Glutamatergic neuron (in vitro differentiated cells): ENCODE results near the gene CLASP2. TPM values are rescaled to one million over a fixed set of nuclear protein-coding genes. Genes with fewer than 3 reads are reported as not detected.
"Not testable (repeated sequence)": the region's sequence is repeated elsewhere in the genome, so short reads cannot be mapped to it uniquely, and the experiment has no call there.

Experiments
- DNase-seq: peaks from one replicate; pipeline ENCODE4 v3.0.0; 2022
- H3K27ac Mint-ChIP-seq: one replicate; pipeline ENCODE4 v1.8.0; 2020; ENCODE audit warnings: mild to moderate bottlenecking, mixed read lengths, inconsistent platforms; ENCODE audit not compliant: unreplicated experiment
- H3K27me3 Mint-ChIP-seq: one replicate; pipeline ENCODE4 v1.8.0; 2020; ENCODE audit warnings: mild to moderate bottlenecking, moderate library complexity, mixed read lengths, inconsistent platforms; ENCODE audit not compliant: unreplicated experiment
- H3K36me3 Mint-ChIP-seq: one replicate; pipeline ENCODE4 v1.8.0; 2020; ENCODE audit warnings: mild to moderate bottlenecking, mixed read lengths, inconsistent platforms; ENCODE audit not compliant: unreplicated experiment
- H3K4me1 Mint-ChIP-seq: one replicate; pipeline ENCODE4 v1.8.0; 2020; ENCODE audit warnings: mild to moderate bottlenecking, low read depth, mixed read lengths, inconsistent platforms; ENCODE audit not compliant: unreplicated experiment
- H3K4me3 Mint-ChIP-seq: one replicate; pipeline ENCODE4 v1.8.0; 2020; ENCODE audit warnings: mild to moderate bottlenecking, mixed read lengths, inconsistent platforms; ENCODE audit not compliant: unreplicated experiment
- H3K9me3 Mint-ChIP-seq: one replicate; pipeline ENCODE4 v1.8.0; 2020; ENCODE audit warnings: mild to moderate bottlenecking, moderate library complexity, mixed read lengths, inconsistent platforms; ENCODE audit not compliant: unreplicated experiment
- CTCF ChIP-seq: fragments of 200-600 bp; sonication (generic); IDR thresholded peaks from one replicate; pipeline ENCODE4 v1.5.0; 2021; ENCODE audit not compliant: partially characterized antibody, unreplicated experiment
- total RNA-seq: library from RNA; stranded (reverse); fragmentation: NEBNext Ultra II Directional; extraction: Animal tissue kit (Norgen Biotek cat#: 25700); gene quantifications from one replicate; pipeline ENCODE4 v1.2.1, GENCODE V29; 2021; ENCODE audit not compliant: unreplicated experiment

Gene CLASP2
- total RNA-seq, 1 donor from 2014 or later, result 384 TPM

GRCh38 chr3:33474896-33475295 lies 243.2 kb downstream of the CLASP2 start:
- no peak for DNase-seq
- Mint-ChIP-seq H3K27ac (no peak overlapping the region), H3K27me3 (no peaks in the 10 kb centered on the region), H3K4me3 (no peak overlapping the region), H3K9me3 (no peaks in the 10 kb centered on the region), H3K4me1 (no peaks in the 10 kb centered on the region), H3K36me3 (no peaks in the 10 kb centered on the region)
- TF ChIP-seq CTCF, result no peak

- no peak overlapping the region for H3K4me3 Mint-ChIP-seq
- no peaks in the 10 kb centered on the region for H3K36me3 Mint-ChIP-seq
- H3K27ac Mint-ChIP-seq, result no peak overlapping the region
- no peaks in the 10 kb centered on the region for H3K27me3 Mint-ChIP-seq
- DNase-seq, result no peak
- H3K4me1 Mint-ChIP-seq, result no peaks in the 10 kb centered on the region
- no peak for TF ChIP-seq CTCF
- H3K9me3 Mint-ChIP-seq, result no peaks in the 10 kb centered on the region
These were observed 244.2 kb downstream of the CLASP2 start for GRCh38 chr3:33473813-33474212.

GRCh38 chr3:33467786-33468185 lies 250.3 kb downstream of the CLASP2 start:
- no peak overlapping the region for H3K4me3 Mint-ChIP-seq
- DNase-seq, result no peak
- no peak for TF ChIP-seq CTCF
- H3K27ac Mint-ChIP-seq, result no peak overlapping the region
- peaks cover 28% of the 10 kb centered on the region for H3K36me3 Mint-ChIP-seq
- H3K4me1 Mint-ChIP-seq, result no peaks in the 10 kb centered on the region
- peaks cover 4% of the 10 kb centered on the region for H3K27me3 Mint-ChIP-seq
- peaks cover 11% of the 10 kb centered on the region for H3K9me3 Mint-ChIP-seq

GRCh38 chr3:33461097-33461496 lies 257.0 kb downstream of the CLASP2 start:
- no peak for TF ChIP-seq CTCF
- Mint-ChIP-seq H3K4me1 (no peaks in the 10 kb centered on the region), H3K27me3 (peaks cover 4% of the 10 kb centered on the region), H3K36me3 (peaks cover 41% of the 10 kb centered on the region), H3K9me3 (peaks cover 6% of the 10 kb centered on the region), H3K27ac (no peak overlapping the region), H3K4me3 (no peak overlapping the region)
- no peak for DNase-seq

GRCh38 chr3:33459577-33459976 lies 258.5 kb downstream of the CLASP2 start:
- not testable (repeated sequence) for H3K9me3 Mint-ChIP-seq, H3K27ac Mint-ChIP-seq, H3K4me1 Mint-ChIP-seq, H3K27me3 Mint-ChIP-seq, H3K4me3 Mint-ChIP-seq, DNase-seq
- H3K36me3 Mint-ChIP-seq, result peaks cover 43% of the 10 kb centered on the region

- peaks cover 2% of the 10 kb centered on the region for H3K27me3 Mint-ChIP-seq
- H3K4me1 Mint-ChIP-seq, result no peaks in the 10 kb centered on the region
- no peak for DNase-seq
- peaks cover 45% of the 10 kb centered on the region for H3K36me3 Mint-ChIP-seq
- no peak overlapping the region for H3K27ac Mint-ChIP-seq
- TF ChIP-seq CTCF, result no peak
- peaks cover 8% of the 10 kb centered on the region for H3K9me3 Mint-ChIP-seq
- H3K4me3 Mint-ChIP-seq, result no peak overlapping the region
These were observed 259.6 kb downstream of the CLASP2 start for GRCh38 chr3:33458446-33458845.
